HT-29 (cell line): ENCODE measurements around the gene PAPSS2. TPM values are rescaled to one million over a fixed set of nuclear protein-coding genes. Genes with fewer than 3 reads are reported as not detected.
"Not testable (repeated sequence)": the region's sequence is repeated elsewhere in the genome, so short reads cannot be mapped to it uniquely, and the experiment has no call there.

Experiments
- DNase-seq: peaks from one replicate; pipeline ENCODE4 v3.0.0-alpha.2; 2015; ENCODE audit warnings: low spot score
- total RNA-seq: library from RNA; depleted of rRNA; stranded (reverse); fragments of >200 nt; shearing (Covaris generic); gene quantifications from 2 replicates; pipeline ENCODE4 v1.2.3, GENCODE V29; 2014

PAPSS2 gene
- total RNA-seq, 1 experiment from 2014 or later, result 23.2 TPM

GRCh38 chr10:87642988-87643387, 16.7 kb upstream of the PAPSS2 start:
- DNase-seq, result no peak

- no peak for DNase-seq
Measured at GRCh38 chr10:87643920-87644319, 15.8 kb upstream of the PAPSS2 start.

- DNase-seq, result not testable (repeated sequence)
Measured at GRCh38 chr10:87644500-87644899, 15.2 kb upstream of the PAPSS2 start.

- DNase-seq, result no peak
Measured at GRCh38 chr10:87646192-87646909, 13.3 kb upstream of the PAPSS2 start.

GRCh38 chr10:87646935-87647334, 12.7 kb upstream of the PAPSS2 start:
- no peak for DNase-seq

- no peak for DNase-seq
Measured at GRCh38 chr10:87650838-87651589, 8.7 kb upstream of the PAPSS2 start.

GRCh38 chr10:87651801-87652200, 7.9 kb upstream of the PAPSS2 start:
- no peak for DNase-seq

GRCh38 chr10:87652261-87652660, 7.4 kb upstream of the PAPSS2 start:
- DNase-seq, result no peak

GRCh38 chr10:87654212-87654611, 5.5 kb upstream of the PAPSS2 start:
- no peak for DNase-seq

- peak; percentile 70 for DNase-seq
Measured at GRCh38 chr10:87656431-87657072, 3.1 kb upstream of the PAPSS2 start.

- peak; percentile 10 for DNase-seq
Measured at GRCh38 chr10:87657371-87657770, 2.3 kb upstream of the PAPSS2 start.

- DNase-seq, result peak; percentile 30
Measured at GRCh38 chr10:87658321-87658795, 1.3 kb upstream of the PAPSS2 start.

GRCh38 chr10:87658858-87659555, 671 bp upstream of the PAPSS2 start:
- DNase-seq, result peak; percentile 11

GRCh38 chr10:87660484-87661133, 931 bp downstream of the PAPSS2 start:
- peak; percentile 53 for DNase-seq

- DNase-seq, result no peak
Measured at GRCh38 chr10:87661861-87662785, 2.4 kb downstream of the PAPSS2 start.

- peak; percentile 7 for DNase-seq
Measured at GRCh38 chr10:87664276-87664701, 4.6 kb downstream of the PAPSS2 start.

GRCh38 chr10:87667493-87667892, 7.8 kb downstream of the PAPSS2 start:
- DNase-seq, result no peak

GRCh38 chr10:87668324-87669074, 8.8 kb downstream of the PAPSS2 start:
- DNase-seq, result no peak

- DNase-seq, result no peak
Measured at GRCh38 chr10:87669752-87670151, 10.1 kb downstream of the PAPSS2 start.
